Muscle of leg (tissue), 11 donors: ENCODE measurements around the gene CDC14B. TPM values are rescaled to one million over a fixed set of nuclear protein-coding genes. Genes with fewer than 3 reads are reported as not detected.
"Not testable (repeated sequence)": the region's sequence is repeated elsewhere in the genome, so short reads cannot be mapped to it uniquely, and the experiment has no call there.

Experiments used
- DNase-seq: peaks from one replicate; pipeline ENCODE4 v3.0.0; 2013
- H3K27ac ChIP-seq: one replicate; pipeline ENCODE4 v1.5.1; 2013; ENCODE audit warnings: mild to moderate bottlenecking, low read length, control low read depth
- H3K27me3 ChIP-seq: one replicate; pipeline ENCODE4 v1.6.1; 2013; ENCODE audit warnings: low read length; ENCODE audit not compliant: control insufficient read depth, insufficient read depth
- H3K36me3 ChIP-seq: one replicate; pipeline ENCODE4 v1.6.1; 2013; ENCODE audit warnings: low read length; ENCODE audit not compliant: control insufficient read depth, insufficient read depth
- H3K4me1 ChIP-seq: one replicate; pipeline ENCODE4 v1.6.1; 2013; ENCODE audit warnings: low read length; ENCODE audit not compliant: control insufficient read depth, insufficient read depth
- H3K4me3 ChIP-seq: one replicate; pipeline ENCODE4 v1.5.1; 2013; ENCODE audit warnings: low read length, control low read depth
- H3K9me3 ChIP-seq: replicated peaks from 2 replicates; pipeline ENCODE4 v1.6.1; 2013; ENCODE audit warnings: low read depth, low read length; ENCODE audit not compliant: control insufficient read depth
- WGBS: methylation state at CpG from one replicate; pipeline ENCODE4 v1.1.5; 2013; ENCODE audit warnings: missing lambda C conversion rate; ENCODE audit not compliant: insufficient coverage; 5-methylcytosine and 5-hydroxymethylcytosine counted together
- polyA plus RNA-seq, 8 donors: library from polyadenylated mRNA; unstranded; fragments of 120-200 nt; gene quantifications; one replicate each; pipeline versions ENCODE4 v1.2.1 to v1.2.3, GENCODE V29; 2013; ENCODE audit warnings: inconsistent platforms in 1 of 8, low replicate concordance in 1 of 8; ENCODE audit not compliant: insufficient read length in 8 of 8, insufficient read depth in 1 of 8
- total RNA-seq: library from RNA; stranded (reverse); fragments of 120-200 nt; gene quantifications from one replicate; pipeline ENCODE4 v1.2.4, GENCODE V29; 2013

CDC14B gene
- total and polyA plus RNA-seq, 9 donors = 12.9 to 19.0 (median 14.7) TPM

- no peak for DNase-seq
These were observed 68.2 kb downstream of the CDC14B start for GRCh38 chr9:96551403-96551802.

GRCh38 chr9:96550659-96551058, 69.0 kb downstream of the CDC14B start:
- DNase-seq = no peak
- WGBS = 100% methylated on average over 1 of the region's 4 CpGs
- H3K27me3 ChIP-seq = no peaks in the 10 kb centered on the region
- no peak overlapping the region for H3K27ac ChIP-seq
- no peaks in the 10 kb centered on the region for H3K4me1 ChIP-seq
- no peaks in the 10 kb centered on the region for H3K9me3 ChIP-seq
- H3K36me3 ChIP-seq = peaks cover 4% of the 10 kb centered on the region
- no peak overlapping the region for H3K4me3 ChIP-seq

More at GRCh38 chr9:96551403-96551802, 68.2 kb downstream of the CDC14B start:
- Histone ChIP-seq H3K9me3 (no peaks in the 10 kb centered on the region), H3K4me3 (no peak overlapping the region), H3K36me3 (peaks cover 4% of the 10 kb centered on the region), H3K27me3 (no peaks in the 10 kb centered on the region), H3K4me1 (no peaks in the 10 kb centered on the region), H3K27ac (no peak overlapping the region)
- 100% methylated on average over 4 of the region's 6 CpGs for WGBS

GRCh38 chr9:96543131-96543530, 76.5 kb downstream of the CDC14B start:
- DNase-seq, H3K4me3 ChIP-seq, H3K27me3 ChIP-seq, H3K4me1 ChIP-seq, H3K27ac ChIP-seq, H3K9me3 ChIP-seq, H3K36me3 ChIP-seq: not testable (repeated sequence)
- WGBS = 92% methylated on average over 11 of the region's 15 CpGs

- peaks cover 11% of the 10 kb centered on the region for H3K36me3 ChIP-seq
- no CpG with 5 or more reads among the region's 3 CpGs for WGBS
These were observed 79.5 kb downstream of the CDC14B start for GRCh38 chr9:96540106-96540505.

GRCh38 chr9:96532173-96532572, 87.5 kb downstream of the CDC14B start:
- no peak for DNase-seq
- H3K36me3 ChIP-seq = peaks cover 9% of the 10 kb centered on the region
- H3K27ac ChIP-seq = no peak overlapping the region

More at GRCh38 chr9:96540106-96540505, 79.5 kb downstream of the CDC14B start:
- Histone ChIP-seq H3K27ac (no peak overlapping the region), H3K9me3 (no peaks in the 10 kb centered on the region), H3K4me3 (no peak overlapping the region), H3K27me3 (no peaks in the 10 kb centered on the region), H3K4me1 (no peaks in the 10 kb centered on the region)
- no peak for DNase-seq

GRCh38 chr9:96524764-96525163, 94.9 kb downstream of the CDC14B start:
- peak; percentile 18 for DNase-seq
- H3K9me3 ChIP-seq = no peaks in the 10 kb centered on the region
- no peaks in the 10 kb centered on the region for H3K27me3 ChIP-seq
- peaks cover 7% of the 10 kb centered on the region for H3K36me3 ChIP-seq
- H3K4me1 ChIP-seq = no peaks in the 10 kb centered on the region
- H3K4me3 ChIP-seq = no peak overlapping the region
- WGBS = no CpG with 5 or more reads among the region's 2 CpGs
- no peak overlapping the region for H3K27ac ChIP-seq

More at GRCh38 chr9:96532173-96532572, 87.5 kb downstream of the CDC14B start:
- peaks cover 2% of the 10 kb centered on the region for H3K9me3 ChIP-seq
- H3K4me3 ChIP-seq = no peak overlapping the region
- no peaks in the 10 kb centered on the region for H3K4me1 ChIP-seq
- H3K27me3 ChIP-seq = no peaks in the 10 kb centered on the region

GRCh38 chr9:96524045-96524444, 95.6 kb downstream of the CDC14B start:
- WGBS = 89% methylated on average over 3 of the region's 7 CpGs
- no peak for DNase-seq
- Histone ChIP-seq H3K9me3 (no peaks in the 10 kb centered on the region), H3K27ac (no peak overlapping the region), H3K27me3 (no peaks in the 10 kb centered on the region), H3K4me3 (no peak overlapping the region), H3K36me3 (peaks cover 7% of the 10 kb centered on the region), H3K4me1 (no peaks in the 10 kb centered on the region)

GRCh38 chr9:96523374-96523773, 96.3 kb downstream of the CDC14B start:
- 83% methylated on average over 6 of the region's 7 CpGs for WGBS
- H3K27ac ChIP-seq = no peak overlapping the region
- no peaks in the 10 kb centered on the region for H3K27me3 ChIP-seq
- H3K4me1 ChIP-seq = no peaks in the 10 kb centered on the region
- H3K9me3 ChIP-seq = no peaks in the 10 kb centered on the region
- DNase-seq = peak; percentile 64
- H3K36me3 ChIP-seq = peaks cover 7% of the 10 kb centered on the region
- no peak overlapping the region for H3K4me3 ChIP-seq

GRCh38 chr9:96522366-96522765, 97.3 kb downstream of the CDC14B start:
- Histone ChIP-seq H3K27ac (no peak overlapping the region), H3K4me1 (no peaks in the 10 kb centered on the region), H3K9me3 (no peaks in the 10 kb centered on the region), H3K36me3 (peaks cover 7% of the 10 kb centered on the region), H3K4me3 (no peak overlapping the region), H3K27me3 (no peaks in the 10 kb centered on the region)
- no CpG with 5 or more reads among the region's 4 CpGs for WGBS
- no peak for DNase-seq

GRCh38 chr9:96519787-96520186, 99.9 kb downstream of the CDC14B start:
- H3K4me3 ChIP-seq = no peak overlapping the region
- no peaks in the 10 kb centered on the region for H3K27me3 ChIP-seq
- H3K27ac ChIP-seq = no peak overlapping the region
- peak; percentile 92 for DNase-seq
- no CpG with 5 or more reads among the region's 2 CpGs for WGBS
- no peaks in the 10 kb centered on the region for H3K4me1 ChIP-seq
- no peaks in the 10 kb centered on the region for H3K9me3 ChIP-seq
- peaks cover 7% of the 10 kb centered on the region for H3K36me3 ChIP-seq

- H3K9me3 ChIP-seq = no peaks in the 10 kb centered on the region
- no peaks in the 10 kb centered on the region for H3K27me3 ChIP-seq
- H3K4me3 ChIP-seq = no peak overlapping the region
- peaks cover 6% of the 10 kb centered on the region for H3K36me3 ChIP-seq
- DNase-seq = no peak
- 82% methylated on average over 2 of the region's 7 CpGs for WGBS
- peaks cover 2% of the 10 kb centered on the region for H3K4me1 ChIP-seq
- no peak overlapping the region for H3K27ac ChIP-seq
These were observed 100.5 kb downstream of the CDC14B start for GRCh38 chr9:96519095-96519494.
